ENCODE data around the gene PHACTR3.

DNA sequence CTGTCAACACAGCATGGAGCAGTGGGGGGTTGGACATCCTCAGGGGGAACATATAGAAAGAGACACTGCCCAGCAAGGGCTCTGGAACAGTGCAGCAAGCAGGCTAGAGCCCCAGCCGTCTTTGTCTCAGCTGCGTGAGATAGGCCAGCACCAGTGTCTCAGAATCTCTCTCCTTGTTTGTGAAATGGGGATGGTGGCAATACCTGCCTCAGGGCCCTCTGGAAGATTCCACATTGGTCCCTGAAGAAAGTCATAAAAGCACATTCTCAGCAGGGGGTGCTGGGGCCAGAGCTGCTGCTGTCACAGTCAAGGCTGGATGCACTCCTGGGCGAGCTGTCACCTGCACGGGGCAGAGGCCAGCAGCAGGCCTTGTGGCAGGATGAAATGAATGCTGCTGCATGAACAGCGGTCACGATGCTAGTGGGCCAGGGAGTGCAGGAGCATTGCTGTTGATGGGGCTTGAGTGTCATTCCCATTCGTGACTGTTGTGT lies 207.4 kb downstream of the PHACTR3 start:
- TF ChIP-seq, protein P1, sequence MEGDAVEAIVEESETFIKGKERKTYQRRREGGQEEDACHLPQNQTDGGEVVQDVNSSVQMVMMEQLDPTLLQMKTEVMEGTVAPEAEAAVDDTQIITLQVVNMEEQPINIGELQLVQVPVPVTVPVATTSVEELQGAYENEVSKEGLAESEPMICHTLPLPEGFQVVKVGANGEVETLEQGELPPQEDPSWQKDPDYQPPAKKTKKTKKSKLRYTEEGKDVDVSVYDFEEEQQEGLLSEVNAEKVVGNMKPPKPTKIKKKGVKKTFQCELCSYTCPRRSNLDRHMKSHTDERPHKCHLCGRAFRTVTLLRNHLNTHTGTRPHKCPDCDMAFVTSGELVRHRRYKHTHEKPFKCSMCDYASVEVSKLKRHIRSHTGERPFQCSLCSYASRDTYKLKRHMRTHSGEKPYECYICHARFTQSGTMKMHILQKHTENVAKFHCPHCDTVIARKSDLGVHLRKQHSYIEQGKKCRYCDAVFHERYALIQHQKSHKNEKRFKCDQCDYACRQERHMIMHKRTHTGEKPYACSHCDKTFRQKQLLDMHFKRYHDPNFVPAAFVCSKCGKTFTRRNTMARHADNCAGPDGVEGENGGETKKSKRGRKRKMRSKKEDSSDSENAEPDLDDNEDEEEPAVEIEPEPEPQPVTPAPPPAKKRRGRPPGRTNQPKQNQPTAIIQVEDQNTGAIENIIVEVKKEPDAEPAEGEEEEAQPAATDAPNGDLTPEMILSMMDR (IDR thresholded peaks at IDR 0.05) = no peak
- TF ChIP-seq POLR2A (IDR thresholded peaks at IDR 0.05) (no peak), POLR2AphosphoS5 (IDR thresholded peaks at IDR 0.05) (no peak)

Measured in prostate gland (tissue), 2 donors.